GM19023 (cell line): ENCODE data around the gene REV3L.

Experiments
- ATAC-seq: cut with Tn5 transposase; IDR thresholded peaks from one replicate; pipeline ENCODE4 v1.9.1; 2021; ENCODE audit warnings: mild to moderate bottlenecking, moderate library complexity; ENCODE audit not compliant: unreplicated experiment

The REV3L gene

DNA sequence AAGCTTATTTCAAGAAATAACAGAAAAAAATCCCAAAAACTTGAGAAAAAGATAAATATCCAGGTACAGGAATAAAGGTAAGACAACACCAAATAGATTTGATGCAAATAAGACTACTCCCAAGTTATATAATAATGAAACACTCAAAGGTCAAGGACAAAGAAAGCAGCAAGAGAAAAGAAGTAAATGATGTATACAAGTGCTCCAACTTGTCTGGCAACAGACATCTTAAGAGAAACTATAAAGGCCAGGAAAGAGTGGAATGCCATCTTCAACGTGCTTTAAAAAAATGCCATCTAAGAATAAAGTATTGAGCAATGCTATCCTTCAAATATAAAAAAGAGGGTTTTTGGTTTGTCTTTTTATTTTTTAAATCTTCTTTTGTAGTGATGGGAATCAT is 54.2 kb downstream of the REV3L start:
- ATAC-seq, result no peak

GRCh38 chr6:111427341-111428116 is 55.5 kb downstream of the REV3L start:
- no peak for ATAC-seq

GRCh38 chr6:111423960-111424846 is 58.8 kb downstream of the REV3L start:
- no peak for ATAC-seq

- ATAC-seq, result no peak
Measured at GRCh38 chr6:111423055-111423633, 59.9 kb downstream of the REV3L start.

DNA sequence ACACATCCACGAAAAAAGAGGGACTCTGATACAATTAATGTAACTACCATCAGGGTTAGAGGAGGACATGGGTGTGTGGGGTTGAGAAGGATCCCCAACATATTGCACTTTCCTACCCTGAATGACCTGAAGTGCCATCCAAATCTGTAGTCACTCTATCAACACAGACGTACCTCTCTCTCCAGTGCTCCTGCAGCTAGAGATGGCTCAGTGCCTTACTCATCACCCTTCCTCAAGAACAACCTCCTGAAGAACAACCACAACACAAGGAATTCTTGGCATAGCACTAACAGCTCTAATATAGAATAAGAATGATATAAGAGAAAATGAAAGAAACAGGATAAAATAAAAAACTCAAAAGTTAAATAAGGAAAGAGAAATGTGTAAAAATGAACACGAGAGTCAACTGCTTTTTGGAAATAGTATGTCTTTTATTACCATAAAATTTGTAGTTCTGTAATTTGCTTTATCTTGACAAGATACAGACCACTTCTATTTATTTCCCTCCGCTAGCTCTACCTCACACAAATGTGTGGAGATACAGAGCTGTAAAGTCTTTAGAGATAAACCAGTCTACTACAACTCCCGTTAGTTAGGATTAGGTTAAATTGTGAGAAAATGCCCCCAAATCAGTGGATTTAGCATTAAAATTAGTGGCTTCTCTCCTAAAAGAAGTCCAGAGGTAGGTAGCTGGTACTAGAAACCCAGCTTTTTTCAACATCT is 63.9 kb downstream of the REV3L start:
- no peak for ATAC-seq

GRCh38 chr6:111417946-111418345 is 65.1 kb downstream of the REV3L start:
- no peak for ATAC-seq

DNA sequence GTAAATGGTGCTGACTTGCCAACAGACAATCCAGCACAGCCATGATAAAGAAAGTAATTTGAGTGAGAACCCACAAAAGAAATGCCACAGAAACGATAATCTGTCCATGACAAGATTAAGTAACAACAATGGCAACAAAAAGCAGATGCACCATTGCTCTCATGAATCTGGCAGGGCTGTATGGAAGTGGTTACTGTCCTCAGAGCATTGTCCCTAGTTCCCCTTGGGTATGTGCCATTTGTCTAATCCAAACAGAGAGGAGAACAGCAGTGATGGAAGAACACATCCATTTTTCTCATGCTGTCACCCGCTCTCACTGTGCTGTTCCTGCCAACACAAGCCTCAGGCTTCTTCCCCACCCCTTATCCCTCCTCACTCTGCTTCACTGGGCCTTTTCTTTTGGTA is 65.8 kb downstream of the REV3L start:
- no peak for ATAC-seq

DNA sequence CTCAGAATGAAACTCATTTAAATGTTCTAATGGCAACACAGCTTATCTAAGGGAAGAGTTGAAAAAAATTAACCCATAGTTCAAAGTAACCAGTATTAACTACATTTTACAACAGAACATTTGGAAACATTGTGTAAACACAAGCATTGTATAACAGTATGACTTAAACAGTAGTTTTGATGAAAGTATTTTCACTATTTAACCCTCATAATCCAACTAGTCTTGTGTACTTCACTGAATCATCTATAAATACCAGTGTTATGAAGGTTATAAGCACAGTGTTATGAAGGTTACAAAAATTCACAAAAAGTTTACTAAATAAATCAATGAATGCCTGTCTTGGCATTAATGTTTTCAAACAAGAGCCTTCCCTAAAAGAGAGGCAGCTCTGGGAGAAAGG is 66.5 kb downstream of the REV3L start:
- no peak for ATAC-seq

DNA sequence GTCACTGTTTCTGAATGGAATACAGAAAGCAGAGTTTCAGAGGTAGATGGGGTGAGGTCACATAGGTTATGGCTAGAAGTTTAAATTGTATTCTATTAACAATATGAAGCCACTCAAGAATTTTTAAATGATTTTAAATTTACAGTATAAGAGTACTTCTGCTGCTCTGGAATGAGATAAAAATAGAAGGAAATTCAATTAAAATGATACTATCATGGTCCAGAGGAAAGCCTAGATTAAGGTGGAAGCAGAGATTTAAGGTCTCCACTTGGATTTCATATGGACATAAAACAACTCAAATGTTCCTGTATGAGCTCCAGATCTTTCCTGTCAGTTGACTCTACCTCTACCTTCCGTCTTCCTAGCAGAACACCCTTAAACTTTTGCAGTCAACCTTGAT is 68.6 kb downstream of the REV3L start:
- ATAC-seq, result no peak

GRCh38 chr6:111411978-111412566 is 70.9 kb downstream of the REV3L start:
- ATAC-seq, result no peak

GRCh38 chr6:111411046-111411445 is 72.0 kb downstream of the REV3L start:
- ATAC-seq, result no peak

- no peak for ATAC-seq
Measured at GRCh38 chr6:111410371-111410770, 72.6 kb downstream of the REV3L start.

DNA sequence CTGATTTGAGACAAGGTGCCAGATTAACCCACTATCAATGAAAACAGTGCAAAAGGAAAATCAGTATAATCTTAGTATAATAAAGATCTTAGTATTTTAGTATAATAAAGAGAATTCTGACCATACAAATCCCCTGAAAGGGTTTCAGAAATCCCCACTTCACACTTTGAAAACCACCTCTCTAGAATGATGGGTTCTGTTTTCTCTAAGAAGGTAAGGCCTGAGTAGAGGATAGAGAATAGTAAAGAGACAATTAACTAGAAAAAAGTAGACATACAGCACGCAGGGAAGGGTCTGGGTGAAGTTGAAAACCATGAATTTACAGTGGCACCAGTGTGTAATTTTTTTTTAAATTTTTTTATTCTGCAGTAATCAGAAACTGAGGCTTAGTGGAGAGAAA is 73.6 kb downstream of the REV3L start:
- ATAC-seq, result no peak

- ATAC-seq, result no peak
Measured at GRCh38 chr6:111407686-111408085, 75.3 kb downstream of the REV3L start.

GRCh38 chr6:111406200-111406721 is 76.8 kb downstream of the REV3L start:
- peak; percentile 99 for ATAC-seq

DNA sequence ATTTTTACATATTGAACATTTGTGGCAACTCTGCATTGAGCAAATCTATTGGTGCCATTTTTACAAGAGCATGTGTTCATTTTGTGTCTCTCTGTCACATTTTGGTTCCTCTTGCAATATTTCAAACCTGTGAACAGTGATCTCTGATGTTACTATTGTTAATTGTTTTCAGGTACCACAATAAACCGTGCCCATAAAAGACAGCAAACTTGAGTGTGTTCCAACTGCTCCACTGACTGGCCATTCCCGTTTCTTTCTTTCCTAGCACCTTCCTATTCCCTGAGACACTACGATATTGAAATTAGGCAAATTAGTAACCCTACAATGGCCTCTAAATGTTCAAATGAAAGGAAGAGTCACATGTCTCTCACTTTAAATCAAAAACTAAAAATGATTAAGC is 79.6 kb downstream of the REV3L start:
- ATAC-seq, result no peak

DNA sequence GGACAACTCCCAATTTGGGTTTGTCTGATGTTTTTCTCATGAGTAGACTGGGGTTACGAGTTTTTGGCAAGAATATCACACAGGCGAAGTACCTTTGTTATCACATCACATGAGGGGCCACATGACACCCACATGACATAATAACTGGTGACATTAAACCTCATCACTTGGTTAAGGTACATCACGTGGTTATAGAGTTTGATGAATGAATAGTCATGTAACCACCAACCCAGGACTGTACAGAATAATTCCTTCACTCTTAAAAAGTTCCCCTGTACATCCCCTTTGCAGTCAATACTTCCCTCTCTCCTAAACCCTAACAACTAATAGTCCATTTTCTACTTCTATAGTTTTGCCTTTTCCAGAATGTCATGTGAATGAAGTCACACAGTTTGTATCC is 83.4 kb downstream of the REV3L start:
- no peak for ATAC-seq

DNA sequence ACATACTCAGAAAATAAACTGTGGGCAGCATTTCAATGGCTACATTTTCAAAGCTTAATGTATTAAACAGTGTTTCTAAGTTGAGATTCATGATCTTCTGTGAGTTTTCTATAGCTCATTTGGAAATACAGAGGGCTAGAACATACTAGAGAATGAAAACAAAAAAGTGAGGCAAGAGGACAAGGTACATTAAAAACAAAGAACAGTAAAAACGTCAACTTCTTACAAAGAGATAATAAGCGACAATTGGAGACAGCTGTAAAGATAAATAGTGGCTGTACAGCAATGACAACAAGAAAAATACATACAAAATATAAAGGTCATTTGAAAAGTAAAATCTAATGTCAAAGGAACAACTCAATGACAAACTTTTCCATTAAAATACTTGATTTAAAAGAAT is 94.3 kb downstream of the REV3L start:
- ATAC-seq, result no peak

- no peak for ATAC-seq
Measured at GRCh38 chr6:111382476-111383294, 100.3 kb downstream of the REV3L start.

DNA sequence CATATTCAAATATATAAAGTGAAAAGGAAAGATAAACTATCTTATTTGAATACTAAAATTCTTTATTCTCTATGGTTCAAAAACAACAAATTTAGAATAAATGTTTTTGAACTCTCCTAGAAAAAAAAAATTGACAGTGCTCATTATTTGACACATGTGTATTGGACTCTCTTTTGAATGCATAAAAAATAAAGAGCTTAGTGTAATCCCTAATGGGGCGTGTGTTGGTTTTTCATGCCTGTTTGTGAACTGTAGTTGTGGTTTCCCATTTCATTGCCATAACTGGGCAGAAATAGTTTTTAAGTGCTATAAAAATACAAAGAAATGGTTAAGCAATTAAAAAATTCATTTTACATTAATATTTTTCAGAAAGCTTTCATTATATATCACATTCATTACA is 101.3 kb downstream of the REV3L start:
- no peak for ATAC-seq
